ENCODE data around the gene MPV17L2. TPM values are rescaled to one million over a fixed set of nuclear protein-coding genes. Genes with fewer than 3 reads are reported as not detected.

Gene MPV17L2
- total RNA-seq, 1 experiment from 2014 or later = 13.3 TPM

- Histone ChIP-seq H3K27ac (ENCODE audit: low read length) (no peak overlapping the region), H3K9me3 (ENCODE audit: control insufficient read depth, insufficient read depth, low read depth, low read length) (no peaks in the 10 kb centered on the region), H3K27me3 (ENCODE audit: control insufficient read depth, insufficient read depth, low read length) (no peaks in the 10 kb centered on the region), H3K4me3 (ENCODE audit: low read depth in 2 of 2, low read length in 2 of 2) (no peak overlapping the region), H3K4me1 (ENCODE audit: control insufficient read depth, insufficient read depth, low read length) (no peaks in the 10 kb centered on the region), H3K36me3 (ENCODE audit: control insufficient read depth, insufficient read depth, low read length) (no peaks in the 10 kb centered on the region)
- in situ Hi-C loops (cut with HindIII; ENCODE audit: low pct_unique_long_range_greater_than_20kb, low sequenced_read_pairs) (no loop called here), intact Hi-C loops (cut with micrococcal nuclease; ENCODE audit: unreplicated experiment) (no loop called here)
- POLR2A ChIA-PET = interaction anchor here (0.5 kb wide), 1 partner anchor 465 kb away, joined by 4 read pairs; no protein-coding TSS in a partner anchor
- BruUV-seq (replicated peaks) = no TSS peak
- TF ChIP-seq POLR2AphosphoS5 (IDR thresholded peaks at IDR 0.05; ENCODE audit: low read depth, low read length) = no peak
- TF ChIP-seq, protein P1, sequence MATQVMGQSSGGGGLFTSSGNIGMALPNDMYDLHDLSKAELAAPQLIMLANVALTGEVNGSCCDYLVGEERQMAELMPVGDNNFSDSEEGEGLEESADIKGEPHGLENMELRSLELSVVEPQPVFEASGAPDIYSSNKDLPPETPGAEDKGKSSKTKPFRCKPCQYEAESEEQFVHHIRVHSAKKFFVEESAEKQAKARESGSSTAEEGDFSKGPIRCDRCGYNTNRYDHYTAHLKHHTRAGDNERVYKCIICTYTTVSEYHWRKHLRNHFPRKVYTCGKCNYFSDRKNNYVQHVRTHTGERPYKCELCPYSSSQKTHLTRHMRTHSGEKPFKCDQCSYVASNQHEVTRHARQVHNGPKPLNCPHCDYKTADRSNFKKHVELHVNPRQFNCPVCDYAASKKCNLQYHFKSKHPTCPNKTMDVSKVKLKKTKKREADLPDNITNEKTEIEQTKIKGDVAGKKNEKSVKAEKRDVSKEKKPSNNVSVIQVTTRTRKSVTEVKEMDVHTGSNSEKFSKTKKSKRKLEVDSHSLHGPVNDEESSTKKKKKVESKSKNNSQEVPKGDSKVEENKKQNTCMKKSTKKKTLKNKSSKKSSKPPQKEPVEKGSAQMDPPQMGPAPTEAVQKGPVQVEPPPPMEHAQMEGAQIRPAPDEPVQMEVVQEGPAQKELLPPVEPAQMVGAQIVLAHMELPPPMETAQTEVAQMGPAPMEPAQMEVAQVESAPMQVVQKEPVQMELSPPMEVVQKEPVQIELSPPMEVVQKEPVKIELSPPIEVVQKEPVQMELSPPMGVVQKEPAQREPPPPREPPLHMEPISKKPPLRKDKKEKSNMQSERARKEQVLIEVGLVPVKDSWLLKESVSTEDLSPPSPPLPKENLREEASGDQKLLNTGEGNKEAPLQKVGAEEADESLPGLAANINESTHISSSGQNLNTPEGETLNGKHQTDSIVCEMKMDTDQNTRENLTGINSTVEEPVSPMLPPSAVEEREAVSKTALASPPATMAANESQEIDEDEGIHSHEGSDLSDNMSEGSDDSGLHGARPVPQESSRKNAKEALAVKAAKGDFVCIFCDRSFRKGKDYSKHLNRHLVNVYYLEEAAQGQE (IDR thresholded peaks at IDR 0.05; ENCODE audit: insufficient read depth in 1 of 2, low read depth in 2 of 2, low read length in 1 of 2) = 0 out of 4 replicates have a peak, but pooled peaks of 1 of the 2 experiments have one; percentile 24
- ATAC-seq = peak; percentile 50
- DNase-seq (ENCODE audit: low read depth, low spot score) = no peak
- CTCF ChIA-PET = interaction anchor here (0.6 kb wide), 1 partner anchor 91 kb away, joined by 6 read pairs; no protein-coding TSS in a partner anchor
Observed at GRCh38 chr19:18230941-18231734, 38.1 kb downstream of the MPV17L2 start.

- Histone ChIP-seq H3K27me3 (ENCODE audit: control insufficient read depth, insufficient read depth, low read length) (no peaks in the 10 kb centered on the region), H3K27ac (ENCODE audit: low read length) (no peak overlapping the region), H3K9me3 (ENCODE audit: control insufficient read depth, insufficient read depth, low read depth, low read length) (no peaks in the 10 kb centered on the region), H3K36me3 (ENCODE audit: control insufficient read depth, insufficient read depth, low read length) (no peaks in the 10 kb centered on the region), H3K4me3 (ENCODE audit: low read depth in 2 of 2, low read length in 2 of 2) (no peak overlapping the region), H3K4me1 (ENCODE audit: control insufficient read depth, insufficient read depth, low read length) (no peaks in the 10 kb centered on the region)
- in situ Hi-C loops (cut with HindIII; ENCODE audit: low pct_unique_long_range_greater_than_20kb, low sequenced_read_pairs) (no loop called here), intact Hi-C loops (cut with micrococcal nuclease; ENCODE audit: unreplicated experiment) (no loop called here)
- CTCF ChIA-PET = interaction anchor here (0.6 kb wide), 1 partner anchor 90 kb away, joined by 6 read pairs; no protein-coding TSS in a partner anchor
- POLR2A ChIA-PET = interaction anchor here (0.5 kb wide), 1 partner anchor 466 kb away, joined by 4 read pairs; no protein-coding TSS in a partner anchor
- peak; percentile 41; the same call in 1 of the 2 replicates for ATAC-seq
- no peak for TF ChIP-seq SIN3A (IDR thresholded peaks at IDR 0.05; ENCODE audit: borderline replicate concordance, insufficient read depth, low read depth, low read length)
- TF ChIP-seq, protein P1 (IDR thresholded peaks at IDR 0.05; ENCODE audit: insufficient read depth in 1 of 2, low read depth in 2 of 2, low read length in 1 of 2) = no peak
- no peak for TF ChIP-seq CTCF (IDR thresholded peaks at IDR 0.05)
- BruUV-seq (replicated peaks) = no TSS peak
- no peak for DNase-seq (ENCODE audit: low read depth, low spot score)
Observed at GRCh38 chr19:18231775-18232174, 38.8 kb downstream of the MPV17L2 start.
